NCI-H1694 treated with DMSO at 0.1 percent for 48 hours (cell line): ENCODE data around the gene MRPL34.
"Not testable (repeated sequence)": the region's sequence is repeated elsewhere in the genome, so short reads cannot be mapped to it uniquely, and the experiment has no call there.

Experiments
- DNase-seq: peaks from one replicate; lab custom pipeline; 2025; lab: John Stamatoyannopoulos, UW

MRPL34 gene

DNA sequence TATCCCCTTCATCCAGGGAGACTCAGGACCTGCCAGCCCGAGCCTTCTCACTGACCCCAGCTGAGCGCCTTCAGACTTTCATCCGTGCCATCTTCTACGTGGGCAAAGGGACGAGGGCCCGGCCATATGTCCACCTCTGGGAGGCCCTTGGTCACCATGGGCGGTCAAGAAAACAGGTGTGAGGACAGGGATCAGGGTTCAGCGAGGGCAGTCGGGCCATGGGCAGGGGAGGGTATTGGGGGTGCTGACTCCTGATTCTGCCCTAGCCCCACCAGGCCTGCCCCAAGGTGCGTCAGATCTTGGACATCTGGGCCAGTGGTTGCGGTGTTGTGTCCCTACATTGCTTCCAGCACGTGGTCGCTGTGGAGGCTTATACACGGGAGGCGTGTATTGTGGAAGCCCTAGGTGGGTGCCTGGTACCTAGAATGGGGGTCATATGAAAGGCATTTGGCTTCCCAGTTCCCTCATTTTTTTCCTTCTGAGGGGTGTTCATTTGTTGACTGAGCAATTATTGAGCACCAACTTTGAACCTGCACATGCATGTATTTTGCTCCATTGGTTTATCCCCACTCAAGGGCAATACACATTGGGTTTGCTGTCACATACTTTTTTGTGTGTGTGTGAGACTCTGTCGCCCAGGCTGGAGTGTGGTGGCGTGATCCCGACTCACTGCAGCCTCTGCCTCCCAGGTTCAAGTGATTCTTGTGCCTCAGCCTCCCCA, 20.1 kb upstream of the MRPL34 start:
- no peak for DNase-seq

DNA sequence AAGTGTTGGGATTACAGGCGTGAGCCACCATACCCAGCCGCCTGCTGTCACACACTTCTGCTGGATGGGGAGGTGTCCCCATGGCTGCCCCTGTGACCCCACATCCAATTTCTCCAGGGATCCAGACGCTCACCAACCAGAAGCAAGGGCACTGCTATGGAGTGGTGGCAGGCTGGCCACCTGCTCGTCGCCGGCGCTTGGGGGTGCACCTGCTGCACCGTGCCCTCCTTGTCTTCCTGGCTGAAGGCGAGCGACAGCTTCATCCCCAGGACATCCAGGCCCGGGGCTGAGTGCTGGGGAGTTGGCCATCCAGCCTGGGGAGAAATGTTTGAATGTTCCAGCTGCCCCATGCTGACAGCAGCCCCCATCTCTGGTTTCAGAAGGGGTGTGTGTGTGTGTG, 19.4 kb upstream of the MRPL34 start:
- no peak for DNase-seq

DNA sequence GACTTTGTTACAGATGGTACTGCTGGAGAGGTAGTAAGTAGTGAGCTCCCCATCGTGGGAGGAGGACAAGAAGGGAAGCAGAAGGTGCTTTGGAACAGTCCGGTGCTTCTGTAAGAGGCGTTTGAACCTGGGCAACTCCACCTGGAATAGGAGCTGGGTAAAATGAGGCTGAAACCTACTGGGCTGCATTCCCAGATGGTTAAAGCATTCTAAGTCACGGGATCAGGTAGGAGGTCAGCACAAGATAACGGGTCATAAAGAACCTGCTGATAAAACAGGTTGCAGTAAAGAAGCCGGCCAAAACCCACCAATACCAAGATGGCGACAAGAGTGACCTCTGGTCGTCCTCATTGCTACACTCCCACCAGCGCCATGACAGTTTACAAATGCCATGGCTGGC, 18.9 kb upstream of the MRPL34 start:
- no peak for DNase-seq

DNA sequence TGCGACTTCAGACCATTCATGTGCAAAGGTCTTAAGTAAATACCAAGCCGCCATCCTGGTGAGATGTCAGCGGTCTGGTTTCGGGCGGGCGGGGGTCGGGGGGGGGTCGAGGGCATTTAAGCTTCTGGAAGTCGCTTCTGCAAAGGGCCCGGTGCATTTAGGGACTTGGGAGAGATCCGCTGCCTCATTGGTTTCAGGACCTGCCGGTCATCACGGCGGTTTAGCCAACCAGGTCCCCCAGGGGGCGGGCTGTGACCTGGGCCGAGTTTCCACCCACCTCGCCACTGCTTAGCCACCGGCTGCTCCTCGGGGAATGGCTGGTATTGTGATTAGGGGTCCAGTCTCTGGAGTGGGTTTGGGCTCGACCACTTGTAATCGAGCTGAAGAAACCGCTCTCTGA, 16.2 kb upstream of the MRPL34 start:
- no peak for DNase-seq

DNA sequence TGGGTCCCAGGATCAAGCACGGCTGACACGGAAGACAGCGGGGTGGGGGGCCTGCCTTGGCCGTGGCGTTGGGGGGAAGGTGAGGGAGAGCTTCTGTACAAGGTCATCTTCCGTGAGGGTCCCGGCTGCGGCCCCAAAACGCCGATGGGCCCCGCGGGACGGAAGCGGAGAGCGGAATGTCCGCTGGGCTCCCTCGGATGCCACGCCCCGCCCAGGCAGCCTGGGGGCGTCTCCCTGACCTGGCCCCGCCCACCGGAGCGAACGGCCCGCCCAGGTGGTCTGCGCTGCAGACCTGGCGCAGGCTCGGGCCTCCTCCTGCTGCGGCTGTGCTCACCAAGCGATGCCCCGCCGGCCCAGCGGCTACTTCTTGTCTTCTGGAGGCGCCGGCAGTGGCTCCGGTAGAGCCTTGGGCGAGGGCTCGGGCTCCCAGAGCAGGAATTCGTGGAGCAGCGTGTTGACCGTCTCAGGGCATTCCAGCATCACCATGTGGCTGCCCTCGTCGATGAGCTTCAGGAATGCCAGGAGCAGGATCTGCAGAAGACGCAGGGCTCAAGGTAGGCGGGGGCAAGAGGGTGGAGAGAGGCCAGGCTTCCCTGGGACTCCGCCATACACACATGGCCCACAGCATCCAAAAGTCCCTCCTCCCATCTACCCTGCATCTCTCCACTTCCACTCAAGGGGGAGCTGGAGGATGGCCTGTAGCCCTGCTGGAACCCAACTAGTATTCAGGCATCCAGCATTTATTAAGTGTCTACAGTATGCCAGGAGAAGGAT, 13.2 kb upstream of the MRPL34 start:
- peak; percentile 84 for DNase-seq

DNA sequence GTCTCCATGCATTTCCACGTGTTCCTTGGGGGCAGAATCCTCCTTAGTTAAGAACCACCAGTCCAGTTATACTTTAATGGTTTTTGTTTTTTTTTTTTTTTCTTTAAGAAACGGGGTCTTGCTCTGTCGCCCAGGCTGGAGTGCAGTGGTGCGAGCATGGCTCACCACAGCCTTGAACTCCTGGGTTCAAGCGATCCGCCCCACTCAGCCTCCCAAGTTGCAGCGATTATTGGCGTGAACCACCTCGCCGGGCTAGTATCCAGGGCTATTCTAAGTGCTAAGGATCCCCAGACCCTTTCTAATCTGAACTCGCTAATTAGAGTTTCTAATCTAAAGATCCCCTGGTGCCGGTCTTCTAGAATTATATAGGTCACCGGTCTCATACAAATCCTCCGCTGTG, 12.1 kb upstream of the MRPL34 start:
- no peak for DNase-seq

DNA sequence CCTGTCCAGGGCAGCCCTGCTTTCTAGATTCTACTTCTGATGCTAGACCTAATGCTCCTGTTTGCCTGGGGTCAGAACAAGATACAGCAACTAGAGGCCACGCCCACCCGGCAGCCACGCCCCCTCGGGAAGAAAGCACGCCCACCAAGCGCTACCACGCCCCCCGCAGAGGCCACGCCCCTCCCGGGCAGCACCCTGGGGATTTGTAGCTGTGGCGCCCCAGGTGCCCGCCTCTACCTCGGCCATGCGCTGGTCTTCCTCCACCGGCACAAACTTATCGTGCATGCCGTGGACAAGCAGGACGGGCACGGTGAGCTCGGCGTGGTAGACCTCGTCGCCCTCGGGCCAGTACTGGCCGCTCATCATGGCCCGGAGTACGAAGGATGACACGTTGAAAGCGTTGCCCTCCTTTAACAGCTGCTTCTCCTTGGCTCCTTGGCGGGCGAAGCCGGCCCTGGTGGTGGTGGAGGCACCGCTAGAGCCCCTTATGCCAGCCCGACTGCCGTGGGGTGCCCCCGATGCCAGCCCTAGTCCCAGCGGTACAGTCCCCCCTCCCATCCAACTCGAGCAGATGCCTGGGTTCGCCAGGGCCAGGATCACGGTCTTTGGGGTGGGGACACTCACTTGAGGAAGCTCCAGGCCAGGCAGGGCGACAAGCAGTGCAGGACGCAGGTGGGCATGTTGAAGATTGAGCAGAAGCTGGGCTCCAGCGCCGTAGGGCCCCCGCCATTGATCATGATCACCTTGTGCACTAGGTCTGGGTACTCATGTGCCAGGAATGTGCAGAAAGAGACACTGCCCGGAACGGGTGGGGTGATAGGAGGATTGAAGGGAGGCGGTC, 11.4 kb upstream of the MRPL34 start:
- no peak for DNase-seq

DNA sequence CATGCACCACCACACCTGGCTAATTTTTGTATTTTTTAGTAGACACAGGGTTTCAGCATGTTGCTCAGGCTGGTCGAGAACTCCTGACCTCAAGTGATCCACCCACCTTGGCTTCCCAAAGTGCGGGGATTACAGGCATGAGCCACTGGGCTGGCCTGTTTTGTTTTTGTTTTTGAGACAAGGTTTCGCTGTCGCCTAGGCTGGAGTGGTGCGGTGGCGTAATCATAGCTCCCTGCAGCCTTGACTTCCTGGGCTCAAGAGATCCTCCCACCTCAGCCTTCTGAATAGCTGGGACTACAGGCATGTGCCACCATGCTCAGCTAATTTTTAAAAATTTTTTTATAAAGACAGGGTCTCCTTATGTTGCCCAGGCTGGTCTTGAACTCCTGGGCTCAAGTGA, 10.1 kb upstream of the MRPL34 start:
- DNase-seq: not testable (repeated sequence)

DNA sequence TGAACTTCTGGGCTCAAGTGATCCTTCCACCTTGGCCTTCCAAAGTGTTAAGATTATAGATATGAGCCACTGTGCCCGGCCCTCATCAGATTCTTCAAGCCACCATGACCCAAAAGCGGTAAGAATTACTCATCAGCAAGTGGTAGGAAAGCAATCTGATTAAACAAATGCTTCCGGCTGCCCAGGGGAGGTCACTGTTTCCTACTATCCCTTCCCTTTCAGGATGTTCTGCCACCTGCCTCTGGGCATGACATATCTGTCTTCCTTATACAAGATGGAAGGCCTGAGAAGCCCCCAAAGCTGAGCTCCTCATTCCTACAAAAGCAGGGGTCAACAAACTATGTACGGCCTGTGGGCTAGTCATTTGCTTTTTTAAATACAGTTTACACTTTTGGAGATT, 9.4 kb upstream of the MRPL34 start:
- DNase-seq: no peak

DNA sequence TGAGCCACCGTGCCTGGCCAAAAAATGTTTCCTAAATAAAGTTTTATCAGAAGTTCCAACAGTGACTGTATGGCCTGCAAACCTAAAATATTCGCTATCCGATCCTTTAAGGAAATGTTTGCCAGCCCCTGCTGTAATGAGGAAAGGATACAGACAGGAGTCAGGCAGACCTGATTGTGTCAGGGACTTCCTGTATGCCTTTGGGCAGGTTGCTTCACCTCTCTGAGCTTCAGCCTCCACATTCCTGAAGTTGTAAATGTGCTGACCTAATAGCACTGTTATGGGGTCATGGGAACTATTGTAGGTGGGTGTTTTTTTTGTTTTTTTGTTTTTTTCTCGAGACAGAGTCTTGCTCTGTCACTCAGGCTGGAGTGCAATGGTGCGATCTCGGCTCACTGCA, 8.7 kb upstream of the MRPL34 start:
- no peak for DNase-seq

DNA sequence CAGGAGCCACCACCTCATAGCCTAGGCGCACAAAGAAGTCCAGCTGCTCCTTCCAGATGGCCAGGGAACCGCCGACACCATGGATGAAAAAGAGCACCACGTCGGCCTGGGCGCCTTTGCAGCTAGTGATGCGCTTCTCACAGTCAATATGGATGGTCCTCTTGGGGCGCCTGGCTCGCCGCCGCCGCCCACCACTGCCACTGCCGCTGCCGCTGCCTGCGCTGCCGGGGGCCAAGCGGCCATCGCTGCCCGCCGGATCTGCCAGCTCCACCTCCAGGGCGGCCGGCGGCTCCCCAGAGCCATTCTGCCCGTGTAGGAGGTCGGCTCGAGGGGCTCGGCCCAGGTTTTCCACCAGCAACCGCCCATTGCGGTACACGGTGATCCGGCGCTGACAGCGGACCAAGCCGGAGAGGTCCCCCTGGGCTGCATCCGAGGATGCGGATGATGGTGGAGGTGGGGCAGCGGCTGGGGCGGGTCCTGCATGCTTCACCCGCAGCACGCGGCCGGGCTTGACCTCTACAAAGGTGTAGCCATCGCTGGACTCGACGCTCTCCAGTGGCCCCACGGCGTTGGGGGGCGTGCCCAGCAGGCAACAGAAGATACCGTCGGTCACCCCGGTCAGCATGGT, 4.6 kb upstream of the MRPL34 start:
- DNase-seq: no peak

DNA sequence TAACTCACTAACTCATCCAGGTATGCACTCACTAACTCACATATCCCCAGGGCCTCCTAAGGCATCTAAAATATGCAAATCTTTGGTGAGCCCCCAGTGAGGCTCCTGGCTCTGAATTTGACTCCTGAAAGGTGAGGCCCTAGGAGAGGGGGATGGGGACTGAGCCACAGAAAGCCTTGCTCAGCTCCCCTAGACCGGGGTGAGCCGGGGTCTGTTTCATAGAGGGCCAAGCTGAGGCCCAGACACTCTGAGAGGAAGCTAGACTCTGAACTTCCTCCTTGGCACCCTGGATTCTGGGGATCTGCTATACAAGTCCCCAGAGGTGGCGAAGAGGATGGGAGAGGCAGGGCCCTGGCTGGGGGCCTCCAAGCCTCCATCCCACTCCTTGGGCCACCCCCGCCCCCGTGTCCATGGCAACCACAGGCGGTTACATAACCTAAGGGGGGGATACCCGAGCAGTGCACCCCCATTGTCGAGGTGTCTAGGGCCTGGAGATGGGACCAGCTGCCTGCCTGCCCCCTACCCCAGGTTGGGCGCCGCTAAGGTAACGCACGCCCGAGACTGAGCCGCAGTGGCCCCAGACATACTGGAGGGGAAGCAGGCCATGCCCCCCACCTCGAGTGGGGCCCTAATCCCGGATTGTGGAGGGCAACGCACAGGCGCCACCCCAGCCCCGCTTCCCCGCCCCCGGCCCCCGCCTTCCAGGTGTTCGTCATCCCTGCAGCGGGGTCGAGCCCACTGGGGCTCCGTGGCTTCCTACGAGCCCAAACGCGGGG, 3.1 kb upstream of the MRPL34 start:
- DNase-seq: no peak

DNA sequence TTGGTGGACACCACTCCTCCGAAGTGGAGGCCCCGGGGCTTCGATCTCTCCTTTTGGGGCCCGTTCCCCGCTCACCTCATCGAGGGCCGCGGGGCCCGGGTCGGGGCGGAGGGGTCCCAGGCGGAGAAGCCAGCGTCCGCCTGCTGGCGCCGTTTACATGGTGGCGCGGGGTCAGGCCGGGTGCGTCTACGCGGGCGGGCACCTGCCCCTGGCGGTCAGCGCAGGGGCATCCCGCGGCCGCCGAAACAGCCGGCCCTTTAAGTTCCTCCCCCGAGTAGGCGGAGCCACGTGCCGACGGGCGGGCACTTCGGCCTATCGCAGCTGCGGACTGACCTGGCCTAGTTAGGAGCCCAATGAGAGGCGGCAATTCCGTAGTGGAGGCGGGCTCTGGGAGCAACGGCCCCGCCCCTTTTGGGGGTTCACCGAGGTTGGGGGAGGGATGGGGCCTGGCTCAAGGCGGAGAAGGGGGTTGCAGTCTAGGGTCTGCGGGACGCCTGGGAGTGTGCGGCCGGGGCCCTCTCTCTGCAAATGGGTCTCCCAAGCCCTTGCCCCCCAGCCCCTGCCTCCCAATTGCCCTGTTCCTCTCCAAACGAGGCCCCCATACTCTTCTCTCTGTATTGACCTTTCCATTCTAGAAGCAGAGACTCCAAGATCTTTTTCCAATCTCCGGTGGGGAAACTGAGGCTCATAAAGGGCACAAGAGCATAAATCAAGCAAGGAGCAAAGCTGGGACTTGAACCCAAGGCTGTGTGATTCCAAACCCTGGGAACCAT, 2.3 kb upstream of the MRPL34 start, which contains the start of gene ABHD8:
ABHD8 (minus strand) TSS at position 259 of the 773 bp plus-strand sequence. CDS start 1,809 bp downstream, outside the sequence.
- DNase-seq: peak; percentile 34

DNA sequence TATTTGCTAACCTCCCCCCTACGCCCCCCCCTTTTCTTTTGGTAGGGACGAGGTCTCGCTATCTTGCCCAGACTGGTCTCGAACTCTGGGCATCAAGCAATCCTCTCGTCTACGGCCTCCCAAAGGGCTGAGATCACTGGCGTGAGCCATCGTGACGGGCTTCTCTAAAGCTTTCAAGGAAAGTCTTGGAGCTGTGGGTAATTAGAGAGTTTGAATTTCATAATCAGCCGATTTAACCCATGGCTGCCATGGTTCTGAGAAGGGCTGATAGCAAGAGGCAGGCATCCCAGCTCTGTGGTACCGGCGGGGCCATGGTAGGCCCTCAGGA, 1.8 kb upstream of the MRPL34 start:
- DNase-seq: no peak

DNA sequence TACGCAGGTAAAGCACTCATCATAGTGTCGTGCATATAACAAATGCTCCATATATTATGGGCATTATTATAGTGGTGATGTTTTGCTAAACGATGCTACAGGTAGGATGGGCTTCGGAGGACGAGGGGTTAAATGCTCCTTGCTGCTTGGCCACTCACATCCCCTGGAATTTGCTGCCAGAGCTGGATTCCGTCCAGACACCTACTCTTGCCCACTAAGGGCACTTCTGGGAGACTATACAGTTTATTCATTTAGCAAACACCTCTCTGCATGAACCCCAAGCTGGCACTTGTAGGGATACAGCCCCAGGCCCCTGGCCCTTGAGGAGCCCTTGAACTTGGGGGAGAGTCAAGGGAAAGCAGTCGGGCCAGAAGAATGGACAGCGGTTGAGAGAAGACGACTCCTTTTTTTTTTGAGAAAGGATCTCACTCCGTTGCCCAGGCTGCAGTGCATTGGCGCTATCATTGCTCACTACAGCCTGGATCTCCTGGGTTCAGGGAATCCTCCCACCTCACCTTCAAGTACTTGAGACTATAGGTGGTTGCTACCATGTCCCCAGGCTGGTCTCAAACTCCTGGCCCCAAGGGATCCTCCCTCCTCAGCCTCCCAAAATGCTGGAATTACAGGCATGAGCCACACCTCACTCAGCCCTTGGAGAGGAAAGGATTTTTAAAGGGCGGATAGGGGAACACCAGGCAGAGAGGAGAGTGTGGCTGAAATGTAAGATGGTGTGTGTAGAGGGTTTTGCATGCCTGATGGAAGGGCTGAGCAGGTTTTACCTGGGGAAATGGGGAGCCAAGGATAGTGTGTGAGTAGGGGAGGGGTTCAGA, 1.1 kb upstream of the MRPL34 start:
- DNase-seq: no peak

DNA sequence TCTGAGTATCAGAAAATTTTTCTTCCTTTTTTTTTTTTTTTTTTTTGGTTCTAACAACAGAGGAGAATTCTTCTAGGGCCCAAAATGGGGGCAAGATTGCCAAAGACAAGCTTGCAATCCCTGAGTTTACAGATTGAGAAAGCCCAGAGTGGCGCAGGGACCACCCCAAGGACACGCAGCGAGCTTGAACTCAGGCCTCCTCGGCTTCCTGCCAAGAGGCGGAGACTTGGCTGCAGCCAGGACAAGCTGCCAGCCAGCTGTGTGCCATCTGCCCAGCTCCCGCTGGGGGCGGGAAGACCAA, 506 bp upstream of the MRPL34 start:
- no peak for DNase-seq

DNA sequence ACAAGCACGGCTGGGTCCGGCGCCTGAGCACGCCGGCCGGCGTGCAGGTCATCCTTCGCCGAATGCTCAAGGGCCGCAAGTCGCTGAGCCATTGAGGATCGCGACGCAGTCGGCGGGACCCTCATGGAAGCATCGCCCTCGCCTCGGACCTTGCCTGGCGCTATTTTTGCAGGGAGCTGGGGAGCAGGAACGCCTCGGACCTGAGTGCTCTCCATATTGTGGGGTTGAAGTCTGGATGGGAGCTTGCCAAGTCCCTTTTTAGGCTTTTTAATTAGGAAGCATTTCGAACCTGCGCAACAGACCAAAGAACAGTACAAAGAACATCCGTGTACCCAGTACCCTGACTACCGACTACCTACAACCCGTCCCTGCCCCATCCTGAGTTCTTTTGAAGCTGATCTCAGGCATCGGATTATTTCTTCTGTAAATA, 628 bp downstream of the MRPL34 start:
- no peak for DNase-seq

DNA sequence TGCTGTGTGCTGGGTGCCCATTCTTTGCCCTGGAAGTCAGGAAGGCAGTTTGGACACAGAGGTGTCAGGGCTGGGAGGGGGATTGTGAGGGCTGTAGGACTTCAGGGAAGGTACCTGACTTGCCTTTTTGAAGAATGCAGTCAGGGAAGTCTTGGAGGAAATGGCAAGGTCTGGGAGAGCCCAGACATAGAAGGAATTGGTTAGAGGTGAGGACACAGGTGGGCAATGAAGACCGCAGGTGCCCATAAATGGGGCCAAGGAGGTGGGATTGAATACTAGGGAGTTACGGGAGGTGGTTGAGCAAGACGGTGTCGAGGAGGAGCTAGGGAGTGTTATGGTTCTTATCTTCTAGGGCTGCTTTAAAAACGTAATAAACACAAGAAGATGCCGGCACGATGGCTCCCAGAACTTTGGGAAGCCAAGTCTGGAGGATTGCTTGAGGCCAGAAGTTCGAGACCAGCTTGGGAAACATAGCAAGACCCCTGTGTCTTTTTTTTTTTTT, 2.3 kb downstream of the MRPL34 start:
- no peak for DNase-seq

DNA sequence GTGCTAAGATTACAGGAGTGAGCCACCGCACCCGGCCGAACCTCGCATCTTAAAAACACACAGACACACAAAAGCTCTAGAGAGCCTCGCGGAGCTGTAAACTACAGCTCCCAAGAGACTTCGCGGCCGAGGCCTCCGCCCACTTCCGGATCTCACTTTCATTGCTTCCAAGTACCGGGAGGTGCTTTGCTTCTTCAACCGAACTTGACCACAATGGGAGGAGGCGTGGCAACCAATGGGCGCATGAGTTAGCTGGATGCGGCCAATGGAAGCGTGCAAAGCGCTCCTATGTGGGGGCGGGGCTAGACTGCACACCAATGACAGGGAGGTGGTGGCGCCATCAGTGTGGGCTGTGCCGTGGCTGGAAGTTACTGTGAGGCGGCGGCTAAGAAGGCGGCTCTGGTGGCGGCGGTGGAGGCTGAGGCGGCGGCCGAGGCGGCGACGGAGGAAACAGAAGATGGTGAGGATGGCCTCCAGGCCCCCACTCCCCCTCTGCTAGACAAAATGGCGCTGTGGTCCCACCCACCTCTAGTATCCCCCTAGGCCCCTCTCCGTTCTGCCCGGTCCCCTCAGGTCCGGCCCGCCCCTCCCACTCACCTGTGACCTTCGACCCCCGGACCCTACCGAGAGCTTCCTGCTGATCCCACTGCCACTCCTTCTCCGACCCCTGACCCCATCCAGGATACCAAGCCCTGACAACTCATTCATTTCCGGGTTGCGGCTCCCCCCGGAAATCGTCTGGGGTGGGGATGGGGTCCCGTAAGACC, 3.7 kb downstream of the MRPL34 start, which contains the start of gene DDA1:
DDA1 (plus strand) TSS at position 366 of the 767 bp plus-strand sequence; CDS start at position 458, 92 bp downstream.
- peak; percentile 96 for DNase-seq
